Measurements from ENCODE around the gene NPAS3.

Gene NPAS3

GRCh38 chr14:33529787-33530757 lies 591.4 kb downstream of the NPAS3 start:
- DNase-seq = no peak

GRCh38 chr14:33532553-33532952 lies 593.9 kb downstream of the NPAS3 start:
- DNase-seq = no peak

GRCh38 chr14:33534104-33534503 lies 595.4 kb downstream of the NPAS3 start:
- no peak for DNase-seq

- DNase-seq = no peak
These were observed 596.0 kb downstream of the NPAS3 start for GRCh38 chr14:33534632-33535031.

GRCh38 chr14:33539918-33540357 lies 601.3 kb downstream of the NPAS3 start:
- DNase-seq = no peak

GRCh38 chr14:33541171-33541570 lies 602.5 kb downstream of the NPAS3 start:
- DNase-seq = no peak

- no peak for DNase-seq
These were observed 603.9 kb downstream of the NPAS3 start for GRCh38 chr14:33542338-33543287.

- DNase-seq = no peak
These were observed 607.0 kb downstream of the NPAS3 start for GRCh38 chr14:33545696-33546095.

GRCh38 chr14:33548606-33549005 lies 609.9 kb downstream of the NPAS3 start:
- no peak for DNase-seq

- DNase-seq = no peak
These were observed 613.3 kb downstream of the NPAS3 start for GRCh38 chr14:33551963-33552362.

- no peak for DNase-seq
These were observed 615.1 kb downstream of the NPAS3 start for GRCh38 chr14:33553706-33554278.

GRCh38 chr14:33554988-33555387 lies 616.3 kb downstream of the NPAS3 start:
- no peak for DNase-seq

GRCh38 chr14:33555710-33556350 lies 617.2 kb downstream of the NPAS3 start:
- no peak for DNase-seq

GRCh38 chr14:33556382-33557121 lies 617.9 kb downstream of the NPAS3 start:
- no peak for DNase-seq

GRCh38 chr14:33560718-33561431 lies 622.2 kb downstream of the NPAS3 start:
- no peak for DNase-seq

- DNase-seq = no peak
These were observed 623.0 kb downstream of the NPAS3 start for GRCh38 chr14:33561488-33562175.

GRCh38 chr14:33563191-33563900 lies 624.7 kb downstream of the NPAS3 start:
- DNase-seq = no peak

- no peak for DNase-seq
These were observed 625.2 kb downstream of the NPAS3 start for GRCh38 chr14:33563901-33564197.

- no peak for DNase-seq
These were observed 626.3 kb downstream of the NPAS3 start for GRCh38 chr14:33564774-33565630.
